H1 (cell line): ENCODE measurements around the gene SVIL. TPM values are rescaled to one million over a fixed set of nuclear protein-coding genes. Genes with fewer than 3 reads are reported as not detected.
"Not testable (repeated sequence)": the region's sequence is repeated elsewhere in the genome, so short reads cannot be mapped to it uniquely, and the experiment has no call there.

Experiments
- CTCF ChIA-PET: fragments of 300-600 bp; sonication (Branson Sonifier 250); formaldehyde crosslinking; loops from one replicate; lab custom pipeline; 2021; ENCODE audit not compliant: partially characterized antibody; lab: Charles Lee
- POLR2A ChIA-PET: fragments of 300-600 bp; sonication (Branson Sonifier 250); formaldehyde crosslinking; loops from one replicate; lab custom pipeline; 2021; ENCODE audit warnings: inconsistent platforms; ENCODE audit not compliant: partially characterized antibody; lab: Charles Lee
- DNase-seq, 2 experiments: peaks; one replicate each; pipeline versions ENCODE4 v3.0.0 to v3.0.0-alpha.2; 2010 to 2022; ENCODE audit warnings: low spot score in 2 of 2, low read depth in 1 of 2, mixed read lengths in 1 of 2
- FAIRE-seq: peaks from 2 replicates; lab custom pipeline; 2011; peaks lifted over from hg19 to GRCh38; lab: Jason Lieb, UNC
- H2AFZ ChIP-seq: 2 replicates; pipeline ENCODE4 v1.8.1; 2012; ENCODE audit warnings: low read length, inconsistent platforms
- H2AK5ac ChIP-seq: 2 replicates; pipeline ENCODE4 v1.6.1; 2013; ENCODE audit warnings: low read depth, low read length
- H2BK120ac ChIP-seq: replicated peaks from 2 replicates; pipeline ENCODE3; 2013; ENCODE audit warnings: low read depth, low read length, inconsistent platforms
- H2BK12ac ChIP-seq: 2 replicates; pipeline ENCODE4 v1.6.1; 2013; ENCODE audit warnings: low read depth, low read length
- H2BK15ac ChIP-seq: 2 replicates; pipeline ENCODE4 v1.6.1; 2013; ENCODE audit warnings: low read length
- H2BK20ac ChIP-seq: 2 replicates; pipeline ENCODE4 v1.6.1; 2013; ENCODE audit warnings: low read length
- H2BK5ac ChIP-seq: 2 replicates; pipeline ENCODE4 v1.6.1; 2013; ENCODE audit warnings: low read depth, low read length
- H3K14ac ChIP-seq: 2 replicates; pipeline ENCODE4 v1.6.1; 2013; ENCODE audit warnings: inconsistent platforms; ENCODE audit not compliant: insufficient read length
- H3K18ac ChIP-seq: 2 replicates; pipeline ENCODE4 v1.6.1; 2013; ENCODE audit warnings: low read length; ENCODE audit errors: extremely low read depth
- H3K23ac ChIP-seq: 2 replicates; pipeline ENCODE4 v1.6.1; 2013; ENCODE audit warnings: inconsistent platforms; ENCODE audit not compliant: insufficient read length
- H3K23me2 ChIP-seq: 2 replicates; pipeline ENCODE4 v1.6.1; 2013; ENCODE audit warnings: low read depth, low read length
- H3K27ac ChIP-seq: 2 replicates; pipeline ENCODE4 v1.6.1; 2011; ENCODE audit warnings: low read depth, low read length, inconsistent platforms
- H3K27me3 ChIP-seq, 4 experiments: replicated peaks in 1 of 4; 1 replicate in 1 of 4; 2 replicates in 3 of 4; pipeline versions ENCODE4 v1.6.1 to v1.8.1; 2011 to 2013; ENCODE audit warnings: low read length in 3 of 4, mild to moderate bottlenecking in 3 of 4, inconsistent platforms in 2 of 4, mixed read lengths in 2 of 4, moderate library complexity in 1 of 4; ENCODE audit not compliant: control insufficient read depth in 3 of 4, insufficient read depth in 3 of 4; ENCODE audit errors: extremely low read depth in 1 of 4
- H3K36me3 ChIP-seq, 4 experiments: 2 replicates each; pipeline versions ENCODE4 v1.6.1 to v1.8.1; 2011 to 2013; ENCODE audit warnings: mild to moderate bottlenecking in 4 of 4, low read length in 3 of 4, moderate library complexity in 2 of 4, control low read depth in 1 of 4, inconsistent platforms in 1 of 4; ENCODE audit not compliant: insufficient read depth in 4 of 4, control insufficient read depth in 2 of 4
- H3K4ac ChIP-seq: replicated peaks from 2 replicates; pipeline ENCODE3; 2013; ENCODE audit warnings: low read length, low read depth, mixed read lengths, inconsistent platforms; ENCODE audit not compliant: insufficient read length
- H3K4me1 ChIP-seq, 4 experiments: replicated peaks in 1 of 4; 1 replicate in 1 of 4; 2 replicates in 3 of 4; pipeline versions ENCODE4 v1.6.1 to v1.8.1; 2011 to 2013; ENCODE audit warnings: low read length in 3 of 4, inconsistent platforms in 2 of 4, mixed read lengths in 1 of 4; ENCODE audit not compliant: insufficient read depth in 4 of 4, control insufficient read depth in 3 of 4
- H3K4me2 ChIP-seq, 2 experiments: 2 replicates each; pipeline versions ENCODE4 v1.6.1 to v1.8.1; 2011 to 2013; ENCODE audit warnings: low read depth in 2 of 2, low read length in 2 of 2, control low read depth in 1 of 2, inconsistent platforms in 1 of 2, mild to moderate bottlenecking in 1 of 2; ENCODE audit not compliant: insufficient read depth in 1 of 2
- H3K4me3 ChIP-seq, 4 experiments: fragments of 200-600, 300-600 bp in 1 of 4; sonication (generic), shearing (Covaris generic), sonication (Bioruptor Twin) in 1 of 4; 2 replicates each; pipeline versions ENCODE4 v1.5.1 to v1.8.1; 2011 to 2016; ENCODE audit warnings: low read length in 4 of 4, low read depth in 3 of 4, control low read depth in 2 of 4, inconsistent platforms in 2 of 4, mild to moderate bottlenecking in 2 of 4, mixed read lengths in 1 of 4, moderate library complexity in 1 of 4; ENCODE audit not compliant: insufficient read depth in 2 of 4; ENCODE audit errors: extremely low read depth in 1 of 4
- H3K56ac ChIP-seq: replicated peaks from 2 replicates; pipeline ENCODE3; 2013; ENCODE audit warnings: low read depth, mild to moderate bottlenecking, mixed read lengths, low read length, inconsistent platforms; ENCODE audit not compliant: insufficient read length
- H3K79me1 ChIP-seq: 2 replicates; pipeline ENCODE4 v1.6.1; 2013; ENCODE audit warnings: low read depth, low read length, control low read depth
- H3K79me2 ChIP-seq, 2 experiments: 2 replicates each; pipeline versions ENCODE4 v1.6.1 to v1.8.1; 2012 to 2013; ENCODE audit warnings: low read length in 2 of 2, mild to moderate bottlenecking in 2 of 2, inconsistent platforms in 1 of 2; ENCODE audit not compliant: insufficient read depth in 2 of 2, control insufficient read depth in 1 of 2
- H3K9ac ChIP-seq, 4 experiments: replicated peaks in 1 of 4; 1 replicate in 1 of 4; 2 replicates in 3 of 4; pipeline versions ENCODE4 v1.6.1 to v1.8.1; 2011 to 2013; ENCODE audit warnings: low read depth in 3 of 4, low read length in 3 of 4, control low read depth in 2 of 4, mild to moderate bottlenecking in 2 of 4, moderate library complexity in 2 of 4, inconsistent platforms in 1 of 4; ENCODE audit errors: extremely low read depth in 1 of 4
- H3K9me3 ChIP-seq, 2 experiments: 2 replicates each; pipeline versions ENCODE4 v1.6.1 to v1.8.1; 2012 to 2013; ENCODE audit warnings: mild to moderate bottlenecking in 2 of 2, moderate library complexity in 2 of 2, control low read depth in 1 of 2, inconsistent platforms in 1 of 2, low read depth in 1 of 2, low read length in 1 of 2, mixed read lengths in 1 of 2; ENCODE audit not compliant: insufficient read depth in 2 of 2
- H4K20me1 ChIP-seq, 2 experiments: replicated peaks in 1 of 2; 2 replicates each; pipeline versions ENCODE3 to v1.8.1; 2011 to 2013; ENCODE audit warnings: inconsistent platforms in 2 of 2, low read length in 2 of 2, mild to moderate bottlenecking in 1 of 2; ENCODE audit not compliant: insufficient read depth in 2 of 2, control insufficient read depth in 1 of 2
- H4K5ac ChIP-seq: 2 replicates; pipeline ENCODE4 v1.6.1; 2013; ENCODE audit warnings: low read length, low read depth, mixed read lengths, inconsistent platforms; ENCODE audit not compliant: insufficient read length
- H4K8ac ChIP-seq: 2 replicates; pipeline ENCODE4 v1.8.0; 2013; ENCODE audit warnings: mild to moderate bottlenecking, moderate library complexity, low read length, inconsistent platforms; ENCODE audit not compliant: insufficient read depth; ENCODE audit errors: extremely low read depth
- H4K91ac ChIP-seq: replicated peaks from 2 replicates; pipeline ENCODE3; 2013; ENCODE audit warnings: low read length, mixed read lengths, inconsistent platforms; ENCODE audit not compliant: insufficient read length
- WGBS, 2 experiments: shearing (Covaris generic) in 1 of 2; methylation state at CpG; one replicate each; pipeline versions ENCODE4 v1.1.6 to v1.1.7; 2013 to 2015; ENCODE audit warnings: low lambda C conversion rate in 2 of 2, mixed read lengths in 2 of 2, inconsistent platforms in 1 of 2, low coverage in 1 of 2, missing lambda C conversion rate in 1 of 2; ENCODE audit not compliant: insufficient replicate concordance in 2 of 2, insufficient coverage in 1 of 2, insufficient read length in 1 of 2; ENCODE audit errors: extremely low coverage in 1 of 2, missing lambda C conversion rate in 1 of 2; 5-methylcytosine and 5-hydroxymethylcytosine counted together
- polyA plus RNA-seq, 7 experiments: library from polyadenylated mRNA; depleted of rRNA in 3 of 7; stranded (reverse) in 5 of 7; unstranded in 2 of 7; fragments of >200 nt in 5 of 7; fragments of 200-250 nt in 2 of 7; gene quantifications; 1 replicate in 5 of 7; 2 replicates in 1 of 7; 4 replicates in 1 of 7; pipeline versions ENCODE4 v1.2.1 to v1.2.3, GENCODE V29; 2011 to 2013; ENCODE audit warnings: missing spikeins in 2 of 7, mixed read lengths in 2 of 7
- total RNA-seq: library from RNA; stranded (reverse); fragmentation: NEBNext Ultra II Directional; extraction: Animal tissue kit (Norgen Biotek cat#: 25700); gene quantifications from 2 replicates; pipeline ENCODE4 v1.2.1, GENCODE V29; 2021

The SVIL gene
- total and polyA plus RNA-seq, 2 of the 8 experiments (the other 6 are each of a cell fraction or from before 2014, with no cell fraction given), result 4.7 to 15.4 TPM

DNA sequence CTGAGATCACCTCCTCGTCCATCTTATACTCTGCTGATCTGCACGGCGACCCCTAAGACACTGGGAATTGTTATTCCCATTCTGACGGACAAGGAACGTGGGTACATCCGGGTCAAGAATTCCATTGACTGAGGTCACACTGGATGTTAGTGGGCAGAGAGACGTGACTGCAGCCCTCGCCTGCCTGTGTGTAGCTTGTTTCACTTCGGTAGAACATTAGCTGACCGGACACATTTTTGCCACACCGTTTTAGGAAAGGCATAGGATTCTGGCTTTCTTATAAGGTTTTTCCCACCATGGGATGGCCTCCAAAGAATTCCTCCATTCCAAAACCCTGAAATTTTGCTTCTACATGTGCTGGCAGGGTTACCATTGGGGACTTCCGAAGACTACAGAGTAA, 118.9 kb downstream of the SVIL start:
- H4K8ac ChIP-seq, DNase-seq, FAIRE-seq, H3K4ac ChIP-seq, H2BK120ac ChIP-seq, H3K14ac ChIP-seq, H3K9ac ChIP-seq, H4K5ac ChIP-seq, H3K23me2 ChIP-seq, H2BK20ac ChIP-seq, H2AFZ ChIP-seq, H2BK15ac ChIP-seq, H4K20me1 ChIP-seq, H3K4me1 ChIP-seq, H3K27ac ChIP-seq, H4K91ac ChIP-seq, H3K4me2 ChIP-seq, H3K27me3 ChIP-seq, H3K56ac ChIP-seq, H3K23ac ChIP-seq, H2AK5ac ChIP-seq, H3K4me3 ChIP-seq, H3K18ac ChIP-seq, H3K9me3 ChIP-seq, H2BK12ac ChIP-seq, H3K36me3 ChIP-seq, POLR2A ChIA-PET, H2BK5ac ChIP-seq, H3K79me2 ChIP-seq, H3K79me1 ChIP-seq: not testable (repeated sequence)
- CTCF ChIA-PET, result interaction anchor here (0.9 to 3.1 kb wide), 2 partner anchors 13 to 33 kb away, joined by 3 to 22 read pairs; no protein-coding TSS in a partner anchor
- 84% methylated on average over 12 of the region's 12 CpGs; no CpG with 5 or more reads in 1 of the 2 experiments for whole genome bisulfite sequencing, 2 experiments

DNA sequence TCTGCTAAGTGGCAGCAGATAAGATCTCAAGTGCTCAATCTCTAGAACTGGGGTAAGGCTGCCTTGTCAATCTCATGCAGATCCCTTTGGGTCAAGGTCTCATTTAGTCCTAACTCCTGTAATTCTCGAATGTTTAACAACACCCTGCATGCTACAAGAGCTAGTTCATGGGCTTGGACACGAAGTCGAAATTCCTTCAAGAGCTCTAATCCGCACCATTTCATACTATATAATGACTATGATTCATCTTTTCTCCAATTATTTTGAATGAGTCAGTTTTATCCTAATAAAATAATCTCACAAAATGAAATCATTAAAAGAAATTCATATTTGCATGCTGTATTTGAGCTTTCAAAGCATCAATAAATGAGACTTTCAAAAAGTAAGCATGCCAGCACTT, 119.7 kb downstream of the SVIL start:
- POLR2A ChIA-PET, H4K5ac ChIP-seq, H2AFZ ChIP-seq, H3K14ac ChIP-seq, H3K23me2 ChIP-seq, H3K79me2 ChIP-seq, H4K20me1 ChIP-seq, H3K4ac ChIP-seq, H3K27ac ChIP-seq, FAIRE-seq, H3K27me3 ChIP-seq, H2AK5ac ChIP-seq, H4K8ac ChIP-seq, H2BK12ac ChIP-seq, H2BK15ac ChIP-seq, H2BK120ac ChIP-seq, H2BK5ac ChIP-seq, H3K4me2 ChIP-seq, H3K56ac ChIP-seq, H3K4me3 ChIP-seq, H3K9ac ChIP-seq, H3K36me3 ChIP-seq, H2BK20ac ChIP-seq, H3K23ac ChIP-seq, H3K4me1 ChIP-seq, H3K18ac ChIP-seq, H3K79me1 ChIP-seq, DNase-seq, H3K9me3 ChIP-seq, H4K91ac ChIP-seq: not testable (repeated sequence)
- CTCF ChIA-PET, result interaction anchor here (0.8 to 3.1 kb wide), 10 partner anchors 9 to 71 kb away, joined by 3 to 22 read pairs (median 4); no protein-coding TSS in a partner anchor
- 50% methylated on average over 2 of the region's 4 CpGs; no CpG with 5 or more reads in 1 of the 2 experiments for WGBS, 2 experiments
